Mammary epithelial cell (primary cell): ENCODE results near the gene IDI1.

ENCODE experiments used
- CTCF ChIP-seq, 2 donors: IDR thresholded peaks in 1 of 2; conservative IDR thresholded peaks in 1 of 2; 2 replicates each; pipeline ENCODE4 v1.5.1; 2011 to 2012; ENCODE audit warnings: inconsistent platforms in 2 of 2, low read length in 2 of 2, mild to moderate bottlenecking in 2 of 2, control low read depth in 1 of 2, low read depth in 1 of 2; ENCODE audit not compliant: insufficient read depth in 1 of 2; ENCODE audit errors: extremely low read depth in 1 of 2
- EZH2 ChIP-seq: IDR thresholded peaks from 2 replicates; pipeline ENCODE4 v1.6.1; 2012; ENCODE audit warnings: low read length, inconsistent platforms, borderline replicate concordance

GRCh38 chr10:1094112-1095057 is 45.5 kb upstream of the IDI1 start:
- TF ChIP-seq CTCF (conservative IDR thresholded peaks at IDR 0.05 in 1 of 2, IDR thresholded peaks at IDR 0.05 in 1 of 2; ENCODE audit: extremely low read depth in 1 of 2, insufficient read depth in 1 of 2, low read depth in 1 of 2, low read length in 2 of 2) (no peak), EZH2 (no peak)
